DND-41 (cell line): ENCODE data around the gene THUMPD2.

Experiments
- CTCF ChIP-seq: IDR thresholded peaks from 2 replicates; pipeline ENCODE4 v1.5.1; 2012; ENCODE audit warnings: borderline replicate concordance, low read length, moderate library complexity, mild to moderate bottlenecking; ENCODE audit not compliant: poor library complexity, severe bottlenecking; ENCODE audit errors: extremely low read depth
- EZH2 ChIP-seq: IDR thresholded peaks from 3 replicates; pipeline ENCODE4 v1.6.1; 2012; ENCODE audit warnings: borderline replicate concordance, low read depth, mild to moderate bottlenecking, moderate library complexity, low read length, inconsistent platforms; ENCODE audit not compliant: severe bottlenecking

GRCh38 chr2:39755466-39755865 is 23.6 kb downstream of the THUMPD2 start:
- TF ChIP-seq EZH2, result no peak
- TF ChIP-seq CTCF, result no peak
